GM12878 (cell line): ENCODE measurements around the gene MYL11. TPM values are rescaled to one million over a fixed set of nuclear protein-coding genes. Genes with fewer than 3 reads are reported as not detected.

Experiments
- ATAC-seq: fragments of 200-7000 bp; cut with Tn5 transposase; 3 replicates; pipeline ENCODE4 v1.9.1; 2020; ENCODE audit warnings: mild to moderate bottlenecking, moderate library complexity
- BruUV-seq: library from RNA; stranded (reverse); fragments of 400-500 nt; replicated peaks from 2 replicates; lab custom pipeline; 2021; lab: Mats Ljungman, UMichigan
- CTCF ChIA-PET: fragments of 300-600 bp; sonication (Branson Sonifier 250); formaldehyde crosslinking; extraction: SDS; loops from one replicate; lab custom pipeline; 2021; ENCODE audit warnings: inconsistent platforms; lab: Yijun Ruan, JAX
- POLR2A ChIA-PET: fragments of 350-600 bp; formaldehyde crosslinking; extraction: SDS; loops from one replicate; lab custom pipeline; 2021; ENCODE audit warnings: inconsistent platforms; lab: Charles Lee
- RAD21 ChIA-PET: fragments of 300-600 bp; sonication (Branson Sonifier 250); formaldehyde crosslinking; loops from one replicate; lab custom pipeline; 2023; ENCODE audit warnings: antibody characterized with exemption; ENCODE audit not compliant: unreplicated experiment; lab: Charles Lee
- SMC1A ChIA-PET: fragments of 300-600 bp; sonication (Branson Sonifier 250); formaldehyde crosslinking; loops from one replicate; lab custom pipeline; 2023; ENCODE audit not compliant: unreplicated experiment, uncharacterized antibody; lab: Charles Lee
- DNase-seq: peaks from one replicate; pipeline ENCODE4 v3.0.0-alpha.2; 2011; ENCODE audit warnings: low read depth, low spot score
- FAIRE-seq: peaks from 3 replicates; lab custom pipeline; 2011; peaks lifted over from hg19 to GRCh38; lab: Jason Lieb, UNC
- H2AFZ ChIP-seq: 2 replicates; pipeline ENCODE4 v1.6.0; 2011; ENCODE audit warnings: low read depth, low read length, control low read depth; ENCODE audit not compliant: control insufficient read depth
- H3K27ac ChIP-seq: 2 replicates; pipeline ENCODE4 v1.5.1; 2011; ENCODE audit warnings: control low read depth; ENCODE audit not compliant: control insufficient read depth, insufficient read depth
- H3K27me3 ChIP-seq, 2 experiments: replicated peaks in 1 of 2; 2 replicates each; pipeline versions ENCODE4 v1.6.0 to v1.6.1; 2011; ENCODE audit warnings: low read length in 1 of 2; ENCODE audit not compliant: control insufficient read depth in 2 of 2, insufficient read depth in 2 of 2
- H3K36me3 ChIP-seq, 2 experiments: 2 replicates each; pipeline ENCODE4 v1.5.1; 2011; ENCODE audit warnings: low read length in 1 of 2; ENCODE audit not compliant: control insufficient read depth in 2 of 2, insufficient read depth in 2 of 2
- H3K4me1 ChIP-seq: 2 replicates; pipeline ENCODE4 v1.6.1; 2011; ENCODE audit warnings: mild to moderate bottlenecking, low read length, moderate library complexity, mixed read lengths; ENCODE audit not compliant: control insufficient read depth, insufficient read depth
- H3K4me2 ChIP-seq: 2 replicates; pipeline ENCODE4 v1.6.0; 2011; ENCODE audit warnings: control low read depth; ENCODE audit not compliant: control insufficient read depth, insufficient read depth
- H3K4me3 ChIP-seq: fragments of 200-600 bp; sonication (generic); 2 replicates; pipeline ENCODE4 v1.5.1; 2016
- H3K79me2 ChIP-seq: 2 replicates; pipeline ENCODE4 v1.6.0; 2011; ENCODE audit warnings: low read length; ENCODE audit not compliant: control insufficient read depth, insufficient read depth
- H3K9ac ChIP-seq: 2 replicates; pipeline ENCODE4 v1.8.0; 2011; ENCODE audit warnings: low read length, control low read depth, mixed read lengths; ENCODE audit not compliant: control insufficient read depth, insufficient read depth
- H3K9me3 ChIP-seq: replicated peaks from 3 replicates; pipeline ENCODE4 v1.5.1; 2011; ENCODE audit warnings: mild to moderate bottlenecking, low read length; ENCODE audit not compliant: control insufficient read depth, insufficient read depth
- H4K20me1 ChIP-seq: 2 replicates; pipeline ENCODE4 v1.6.0; 2011; ENCODE audit not compliant: control insufficient read depth, insufficient read depth
- BACH1 ChIP-seq: fragments of 450-650 bp; IDR thresholded peaks from 2 replicates; pipeline ENCODE4 v1.6.1; 2017; ENCODE audit warnings: mild to moderate bottlenecking, borderline replicate concordance
- CHD4 ChIP-seq: fragments of 200-600 bp; sonication (generic); IDR thresholded peaks from 2 replicates; pipeline ENCODE4 v1.6.1; 2016; ENCODE audit warnings: mild to moderate bottlenecking
- DPF2 ChIP-seq: fragments of 450-650 bp; IDR thresholded peaks from 2 replicates; pipeline ENCODE4 v1.6.1; 2017; ENCODE audit warnings: mild to moderate bottlenecking
- FOS ChIP-seq: IDR thresholded peaks from 3 replicates; pipeline ENCODE4 v1.6.1; 2011; ENCODE audit warnings: borderline replicate concordance; ENCODE audit not compliant: insufficient read length; ENCODE audit errors: extremely low read depth
- GABPA ChIP-seq: IDR thresholded peaks from 2 replicates; pipeline ENCODE4 v1.6.1; 2014; ENCODE audit warnings: antibody characterized with exemption, low read depth, mild to moderate bottlenecking, inconsistent platforms
- HDGF ChIP-seq: fragments of 450-650 bp; IDR thresholded peaks from 2 replicates; pipeline ENCODE4 v1.6.1; 2016; ENCODE audit warnings: antibody characterized with exemption
- MTA2 ChIP-seq: fragments of 450-650 bp; IDR thresholded peaks from 2 replicates; pipeline ENCODE4 v1.6.1; 2016; ENCODE audit warnings: low read depth, mild to moderate bottlenecking, moderate library complexity
- MXI1 ChIP-seq: fragments of 150-350 bp; IDR thresholded peaks from 2 replicates; pipeline ENCODE4 v1.6.1; 2011; ENCODE audit warnings: low read depth, mild to moderate bottlenecking, inconsistent platforms, low read length, improper control_type of control experiment
- NFIC ChIP-seq: IDR thresholded peaks from 2 replicates; pipeline ENCODE4 v1.6.1; 2012; ENCODE audit warnings: low read depth, mild to moderate bottlenecking, inconsistent platforms, low read length, moderate library complexity
- RELB ChIP-seq: fragments of 450-650 bp; IDR thresholded peaks from 2 replicates; pipeline ENCODE4 v1.6.1; 2017; ENCODE audit warnings: low read depth, mild to moderate bottlenecking, moderate library complexity
- REST ChIP-seq: IDR thresholded peaks from 2 replicates; pipeline ENCODE4 v1.6.1; 2012; ENCODE audit warnings: mild to moderate bottlenecking, low read depth, low read length
- SREBF1 ChIP-seq: IDR thresholded peaks from 2 replicates; pipeline ENCODE4 v1.6.1; 2012; ENCODE audit warnings: mild to moderate bottlenecking, low read length
- ZBTB4 ChIP-seq: fragments of 450-650 bp; formaldehyde crosslinking; IDR thresholded peaks from 2 replicates; pipeline ENCODE4 v1.4.0; 2022; ENCODE audit warnings: mild to moderate bottlenecking, moderate library complexity
- ZNF207 ChIP-seq: fragments of 450-650 bp; IDR thresholded peaks from 2 replicates; pipeline ENCODE4 v1.6.1; 2014; ENCODE audit warnings: antibody characterized with exemption, mild to moderate bottlenecking, borderline replicate concordance
- WGBS: methylation state at CpG from one replicate; pipeline ENCODE4 v1.1.6; 2016; ENCODE audit warnings: low lambda C conversion rate; ENCODE audit not compliant: insufficient replicate concordance, insufficient coverage; ENCODE audit errors: missing lambda C conversion rate; 5-methylcytosine and 5-hydroxymethylcytosine counted together
- in situ Hi-C: fragments of 300-500 bp; cut with MboI; formaldehyde crosslinking; loops from 9 replicates; pipeline ENCODE4 v1.14.3; 2018; ENCODE audit warnings: mixed read lengths
- intact Hi-C: fragments of 100-400 bp; cut with micrococcal nuclease; formaldehyde crosslinking; loops from one replicate; pipeline ENCODE4 v1.14.2; 2022; ENCODE audit not compliant: unreplicated experiment
- polyA plus RNA-seq, 11 experiments: library from polyadenylated mRNA; depleted of rRNA in 4 of 11; unstranded in 6 of 11; stranded (reverse) in 5 of 11; fragments of >200 nt; fragmentation: Nextera tagmentation in 4 of 11; fragmentation: Illumina TruSeq in 1 of 11; extraction: Ambion mirVana in 4 of 11; extraction: Trizol in 1 of 11; gene quantifications; 1 replicate in 1 of 11; 2 replicates in 10 of 11; pipeline versions ENCODE4 v1.2.1 to v1.2.3, GENCODE V29; 2011 to 2016; ENCODE audit warnings: inconsistent platforms in 2 of 11, missing spikeins in 2 of 11, low read depth in 1 of 11
- total RNA-seq, 4 experiments: library from RNA; depleted of rRNA in 3 of 4; stranded (reverse); fragments of >200 nt in 3 of 4; fragmentation: Illumina TruSeq in 1 of 4; extraction: Trizol in 1 of 4; gene quantifications; 2 replicates each; pipeline versions ENCODE4 v1.2.1 to v1.2.3, GENCODE V29; 2013 to 2021

The MYL11 gene
- total and polyA plus RNA-seq, 10 of the 15 experiments (the other 5 are each of a cell fraction or from before 2014, with no cell fraction given): 0.19 to 1.2 (median 0.61) TPM; not detected in 5

- Histone ChIP-seq H3K4me2 (peak overlapping the region; percentile 82), H3K9me3 (no peaks in the 10 kb centered on the region), H4K20me1 (no peaks in the 10 kb centered on the region), H3K27ac (peak overlapping the region; percentile 47), H3K4me1 (peaks cover 8% of the 10 kb centered on the region), H3K36me3 (peaks cover 3 to 9% of the 10 kb centered on the region in 2 experiments), H2AFZ (peak overlapping the region; percentile 94), H3K4me3 (peak overlapping the region; percentile 69), H3K79me2 (no peaks in the 10 kb centered on the region), H3K9ac (peak overlapping the region; percentile 60), H3K27me3 (no peaks in the 10 kb centered on the region)
- ATAC-seq: peak; percentile 97
- intact Hi-C loops: no loop called here
- RAD21 ChIA-PET: interaction anchor here (0.6 to 2.0 kb wide), 21 partner anchors 8 to 352 kb away, joined by 3 to 17 read pairs (median 4); partner anchors contain the start of genes ALDOA, CORO1A, DCTPP1 and TBC1D10B
- BruUV-seq: no TSS peak
- SMC1A ChIA-PET: interaction anchor here (0.6 to 1.5 kb wide), 9 partner anchors 8 to 278 kb away, joined by 3 to 12 read pairs (median 5); partner anchors contain the start of genes DCTPP1, TBC1D10B and ZNF747
- peak; percentile 80 for FAIRE-seq
- POLR2A ChIA-PET: interaction anchor here (0.5 to 2.0 kb wide), 14 partner anchors 8 to 326 kb away, joined by 3 to 11 read pairs (median 4); partner anchors contain the start of genes DCTPP1, PRR14, SEPTIN1 and TBX6
- CTCF ChIA-PET: interaction anchor here (0.6 to 3.6 kb wide), 13 partner anchors 8 to 326 kb away, joined by 3 to 20 read pairs (median 5); partner anchors contain the start of genes CORO1A, DCTPP1, TBC1D10B and TBX6
- 2% methylated on average over 118 of the region's 140 CpGs for WGBS
- DNase-seq: peak; percentile 84
- in situ Hi-C loops: no loop called here
- TF ChIP-seq MXI1 (peak; percentile 90), DPF2 (peak; percentile 80), ZNF207 (peak; percentile 62), MTA2 (no peak), FOS (no peak), RELB (no peak), NFIC (no peak), HDGF (no peak), CHD4 (no peak), REST (no peak), BACH1 (peak; percentile 74), GABPA (no peak), ZBTB4 (CRISPR knock-in tag) (no peak), SREBF1 (no peak)
Observed at GRCh38 chr16:30417529-30418349, 43.1 kb downstream of the MYL11 start.
